T-cell (primary cell): ENCODE measurements around the gene SLC9A9. TPM values are rescaled to one million over a fixed set of nuclear protein-coding genes. Genes with fewer than 3 reads are reported as not detected.
"Not testable (repeated sequence)": the region's sequence is repeated elsewhere in the genome, so short reads cannot be mapped to it uniquely, and the experiment has no call there.

Experiments used
- ATAC-seq, 4 experiments: fragments of 200-7000 bp in 3 of 4; fragments of 150-1000 bp in 1 of 4; cut with Tn5 transposase; replicated peaks in 1 of 4; 1 replicate in 3 of 4; 2 replicates in 1 of 4; pipeline ENCODE4 v1.10.0; 2021; ENCODE audit warnings: moderate library complexity in 3 of 4, mild to moderate bottlenecking in 2 of 4, moderate number of reproducible peaks in 1 of 4
- CTCF ChIA-PET, 2 donors: fragments of 300-600 bp; sonication (Branson Sonifier 250); formaldehyde crosslinking; loops; one replicate each; lab custom pipeline; 2022; ENCODE audit warnings: antibody characterized with exemption in 2 of 2; lab: Charles Lee
- POLR2A ChIA-PET, 2 donors: fragments of 300-600 bp; sonication (Branson Sonifier 250); formaldehyde crosslinking; loops; one replicate each; lab custom pipeline; 2022; ENCODE audit warnings: antibody characterized with exemption in 2 of 2; lab: Charles Lee
- DNase-seq, 35 experiments: peaks; one replicate each; pipeline versions ENCODE4 v3.0.0 to v3.0.0-alpha.2; 2013 to 2023
- H3K27ac ChIP-seq: one replicate; pipeline ENCODE4 v1.5.1; 2013; ENCODE audit warnings: low read length
- H3K27me3 ChIP-seq, 2 experiments: replicated peaks in 1 of 2; 1 replicate in 1 of 2; 2 replicates in 1 of 2; pipeline versions ENCODE4 v1.6.1 to v1.7.0; 2013; ENCODE audit warnings: low read length in 1 of 2, mixed read lengths in 1 of 2; ENCODE audit not compliant: control insufficient read depth in 2 of 2, insufficient read depth in 2 of 2; ENCODE audit errors: extremely low read depth in 1 of 2
- H3K36me3 ChIP-seq, 2 donors: 1 replicate in 1 of 2; 2 replicates in 1 of 2; pipeline versions ENCODE4 v1.6.1 to v1.7.0; 2013; ENCODE audit warnings: low read length in 1 of 2; ENCODE audit not compliant: control insufficient read depth in 2 of 2, insufficient read depth in 1 of 2; ENCODE audit errors: extremely low read depth in 1 of 2
- H3K4me1 ChIP-seq, 2 experiments: 1 replicate in 1 of 2; 2 replicates in 1 of 2; pipeline versions ENCODE4 v1.6.1 to v1.7.0; 2013; ENCODE audit warnings: low read length in 2 of 2, mixed read lengths in 1 of 2; ENCODE audit not compliant: insufficient read depth in 2 of 2, control insufficient read depth in 1 of 2; ENCODE audit errors: extremely low read depth in 1 of 2
- H3K4me3 ChIP-seq, 2 donors: 1 replicate in 1 of 2; 2 replicates in 1 of 2; pipeline versions ENCODE4 v1.5.1 to v1.7.0; 2013; ENCODE audit warnings: mild to moderate bottlenecking in 2 of 2, low read length in 1 of 2, moderate library complexity in 1 of 2; ENCODE audit not compliant: control insufficient read depth in 1 of 2; ENCODE audit errors: extremely low read depth in 1 of 2
- H3K9me3 ChIP-seq: 2 replicates; pipeline ENCODE4 v1.7.0; 2013
- H3K27ac Mint-ChIP-seq, 2 donors: one replicate each; pipeline ENCODE4 v1.8.0; 2020 to 2021; ENCODE audit warnings: mild to moderate bottlenecking in 2 of 2, mixed read lengths in 2 of 2
- H3K27me3 Mint-ChIP-seq, 2 donors: one replicate each; pipeline ENCODE4 v1.8.0; 2021 to 2022; ENCODE audit warnings: mixed read lengths in 2 of 2
- H3K36me3 Mint-ChIP-seq: one replicate; pipeline ENCODE4 v1.8.0; 2021; ENCODE audit warnings: mixed read lengths
- H3K4me1 Mint-ChIP-seq, 3 donors: one replicate each; pipeline ENCODE4 v1.8.0; 2020 to 2022; ENCODE audit warnings: mixed read lengths in 3 of 3, mild to moderate bottlenecking in 1 of 3
- H3K4me3 Mint-ChIP-seq, 3 donors: one replicate each; pipeline ENCODE4 v1.8.0; 2020 to 2022; ENCODE audit warnings: mild to moderate bottlenecking in 3 of 3, mixed read lengths in 3 of 3, moderate library complexity in 3 of 3
- H3K9me3 Mint-ChIP-seq, 3 donors: one replicate each; pipeline ENCODE4 v1.8.0; 2020 to 2022; ENCODE audit warnings: mixed read lengths in 3 of 3
- WGBS: methylation state at CpG from one replicate; pipeline ENCODE4 v1.1.5; 2013; ENCODE audit warnings: missing lambda C conversion rate; ENCODE audit not compliant: insufficient coverage; 5-methylcytosine and 5-hydroxymethylcytosine counted together
- total RNA-seq, 35 experiments: library from RNA in 6 of 35; stranded (reverse) in 6 of 35; fragments of 120-200 nt in 1 of 35; gene quantifications; one replicate each; pipeline versions ENCODE4 v1.2.1 to v1.2.4 and lab custom pipeline; 2013 to 2026

The SLC9A9 gene
- total RNA-seq, 5 donors from 2014 or later (not counting 1 experiment from before 2014, with no cell fraction given) = 11.2 to 36.8 (median 17.8) TPM

GRCh38 chr3:143810166-143810952 is 37.9 kb downstream of the SLC9A9 start:
- 100% methylated on average over 1 of the region's 2 CpGs for WGBS
- Histone ChIP-seq H3K4me3 (no peak overlapping the region), H3K36me3 (no peaks in the 10 kb centered on the region), H3K4me1 (peaks cover 0 to 5% of the 10 kb centered on the region in 2 experiments), H3K9me3 (no peaks in the 10 kb centered on the region), H3K27ac (no peak overlapping the region), H3K27me3 (no peaks in the 10 kb centered on the region)
- H3K9me3 Mint-ChIP-seq = no peaks in the 10 kb centered on the region
- DNase-seq (no peak), ATAC-seq (no peak)
- H3K27ac Mint-ChIP-seq = no peak overlapping the region
- H3K4me1 Mint-ChIP-seq = peaks cover 13 to 19% (median 14%) of the 10 kb centered on the region in 3 donors
- peaks cover 33% of the 10 kb centered on the region for H3K36me3 Mint-ChIP-seq
- no peaks in the 10 kb centered on the region for H3K27me3 Mint-ChIP-seq
- CTCF ChIA-PET = no interaction called here
- no peak overlapping the region for H3K4me3 Mint-ChIP-seq
- POLR2A ChIA-PET = no interaction called here

- no peak for ATAC-seq
- ChIA-PET CTCF (no interaction called here), POLR2A (no interaction called here)
- H3K4me1 Mint-ChIP-seq = peaks cover 2 to 9% (median 5%) of the 10 kb centered on the region in 3 donors
- H3K36me3 ChIP-seq = no peaks in the 10 kb centered on the region
- no peak overlapping the region for H3K4me3 ChIP-seq
- H3K4me3 Mint-ChIP-seq = no peak overlapping the region
- no peak for DNase-seq
- no peaks in the 10 kb centered on the region for H3K9me3 Mint-ChIP-seq
- no peaks in the 10 kb centered on the region for H3K9me3 ChIP-seq
- H3K27ac ChIP-seq = no peak overlapping the region
- H3K27me3 ChIP-seq = no peaks in the 10 kb centered on the region
- H3K4me1 ChIP-seq = no peaks in the 10 kb centered on the region
- no peak overlapping the region for H3K27ac Mint-ChIP-seq
- no CpG with 5 or more reads among the region's 3 CpGs for WGBS
- H3K36me3 Mint-ChIP-seq = peaks cover 27% of the 10 kb centered on the region
- no peaks in the 10 kb centered on the region for H3K27me3 Mint-ChIP-seq
Observed at GRCh38 chr3:143809121-143809621, 39.1 kb downstream of the SLC9A9 start.

GRCh38 chr3:143808030-143808429 is 40.2 kb downstream of the SLC9A9 start:
- DNase-seq (no peak), ATAC-seq (no peak)
- Mint-ChIP-seq H3K27me3 (no peaks in the 10 kb centered on the region), H3K4me3 (no peak overlapping the region), H3K36me3 (peaks cover 18% of the 10 kb centered on the region), H3K27ac (no peak overlapping the region), H3K4me1 (peaks cover 0 to 4% (median 0%) of the 10 kb centered on the region in 3 donors), H3K9me3 (no peaks in the 10 kb centered on the region)
- no peaks in the 10 kb centered on the region for H3K27me3 ChIP-seq
- no peaks in the 10 kb centered on the region for H3K9me3 ChIP-seq
- CTCF ChIA-PET = no interaction called here
- H3K27ac ChIP-seq = no peak overlapping the region
- H3K36me3 ChIP-seq = no peaks in the 10 kb centered on the region
- WGBS = no CpG with 5 or more reads among the region's 2 CpGs
- H3K4me3 ChIP-seq = no peak overlapping the region
- POLR2A ChIA-PET = no interaction called here
- no peaks in the 10 kb centered on the region for H3K4me1 ChIP-seq

- Mint-ChIP-seq H3K36me3 (peaks cover 10% of the 10 kb centered on the region), H3K4me1 (peaks cover 0 to 4% (median 0%) of the 10 kb centered on the region in 3 donors), H3K27ac (no peak overlapping the region), H3K4me3 (no peak overlapping the region), H3K9me3 (no peaks in the 10 kb centered on the region), H3K27me3 (no peaks in the 10 kb centered on the region)
- Histone ChIP-seq H3K27me3 (no peaks in the 10 kb centered on the region), H3K9me3 (no peaks in the 10 kb centered on the region), H3K27ac (no peak overlapping the region), H3K36me3 (no peaks in the 10 kb centered on the region), H3K4me1 (no peaks in the 10 kb centered on the region), H3K4me3 (no peak overlapping the region)
- ChIA-PET POLR2A (no interaction called here), CTCF (no interaction called here)
- DNase-seq = no peak
- WGBS = 25% methylated on average over 1 of the region's 4 CpGs
- ATAC-seq = no peak
Observed at GRCh38 chr3:143806038-143806437, 42.2 kb downstream of the SLC9A9 start.

GRCh38 chr3:143805476-143805875 is 42.8 kb downstream of the SLC9A9 start:
- H3K36me3 Mint-ChIP-seq, H3K27ac ChIP-seq, H3K27me3 Mint-ChIP-seq, ATAC-seq, H3K4me1 ChIP-seq, DNase-seq, CTCF ChIA-PET, H3K36me3 ChIP-seq, POLR2A ChIA-PET, H3K27me3 ChIP-seq, H3K9me3 Mint-ChIP-seq, H3K9me3 ChIP-seq, H3K27ac Mint-ChIP-seq, H3K4me1 Mint-ChIP-seq, H3K4me3 ChIP-seq, H3K4me3 Mint-ChIP-seq: not testable (repeated sequence)
- WGBS = 100% methylated on average over 2 of the region's 7 CpGs

- H3K9me3 ChIP-seq, H3K27me3 ChIP-seq, H3K27me3 Mint-ChIP-seq, POLR2A ChIA-PET, H3K36me3 Mint-ChIP-seq, H3K27ac ChIP-seq, H3K27ac Mint-ChIP-seq, H3K9me3 Mint-ChIP-seq, H3K4me1 Mint-ChIP-seq, H3K4me1 ChIP-seq, H3K4me3 Mint-ChIP-seq, CTCF ChIA-PET, DNase-seq, ATAC-seq, H3K36me3 ChIP-seq, H3K4me3 ChIP-seq: not testable (repeated sequence)
- 93% methylated on average over 5 of the region's 5 CpGs for WGBS
Observed at GRCh38 chr3:143801046-143801445, 47.2 kb downstream of the SLC9A9 start.
